Esophagus squamous epithelium (tissue), 4 donors: ENCODE data around the gene PDZRN3.

Experiments used
- POLR2A ChIP-seq, 4 donors: fragments of 450-650 bp; IDR thresholded peaks; one replicate each; pipeline ENCODE4 v1.6.1; 2017; ENCODE audit warnings: antibody characterized with exemption in 4 of 4, mild to moderate bottlenecking in 4 of 4, moderate library complexity in 3 of 4
- TF ChIP-seq, protein P1 (sequence below), 6 experiments: fragments of 450-650 bp in 4 of 6; fragments of 200-600 bp in 2 of 6; sonication (generic) in 2 of 6; IDR thresholded peaks; one replicate each; pipeline ENCODE4 v1.5.1; 2016 to 2019; ENCODE audit warnings: antibody characterized with exemption in 6 of 6, mild to moderate bottlenecking in 4 of 6, moderate library complexity in 4 of 6

DNA sequence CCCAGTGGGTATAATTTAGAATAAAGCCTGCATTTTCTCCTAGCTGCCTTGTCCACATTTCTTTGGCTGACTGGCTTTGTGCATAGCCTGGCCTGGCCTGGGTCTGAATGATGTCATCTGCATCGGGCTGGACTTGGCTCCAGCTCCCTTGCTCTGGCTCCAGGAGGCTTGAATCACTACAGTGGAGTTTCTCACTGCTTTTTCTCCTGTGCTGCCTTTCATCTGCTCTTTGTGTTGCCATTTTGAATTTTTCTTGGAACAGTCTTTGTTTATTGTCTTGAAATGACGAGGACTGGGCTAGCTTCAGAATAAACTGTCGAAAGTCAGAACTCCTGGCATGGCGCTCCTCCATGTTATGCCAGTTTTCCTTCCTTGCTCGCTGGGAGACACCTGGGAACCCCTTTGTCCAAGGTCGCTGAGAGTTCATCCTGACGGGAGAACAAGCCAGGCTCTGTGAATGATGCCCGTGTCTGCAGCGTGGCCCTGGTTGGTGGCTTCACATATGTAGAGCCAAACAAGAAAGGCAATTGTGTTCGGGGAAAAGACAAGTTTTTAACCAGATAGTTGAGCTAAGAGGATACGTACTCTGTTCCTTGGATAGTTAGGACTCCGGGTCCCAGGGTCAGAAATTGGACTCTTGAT is 258.9 kb downstream of the PDZRN3 start:
- no peak for TF ChIP-seq POLR2A (IDR thresholded peaks at IDR 0.05)
- TF ChIP-seq, protein P1, sequence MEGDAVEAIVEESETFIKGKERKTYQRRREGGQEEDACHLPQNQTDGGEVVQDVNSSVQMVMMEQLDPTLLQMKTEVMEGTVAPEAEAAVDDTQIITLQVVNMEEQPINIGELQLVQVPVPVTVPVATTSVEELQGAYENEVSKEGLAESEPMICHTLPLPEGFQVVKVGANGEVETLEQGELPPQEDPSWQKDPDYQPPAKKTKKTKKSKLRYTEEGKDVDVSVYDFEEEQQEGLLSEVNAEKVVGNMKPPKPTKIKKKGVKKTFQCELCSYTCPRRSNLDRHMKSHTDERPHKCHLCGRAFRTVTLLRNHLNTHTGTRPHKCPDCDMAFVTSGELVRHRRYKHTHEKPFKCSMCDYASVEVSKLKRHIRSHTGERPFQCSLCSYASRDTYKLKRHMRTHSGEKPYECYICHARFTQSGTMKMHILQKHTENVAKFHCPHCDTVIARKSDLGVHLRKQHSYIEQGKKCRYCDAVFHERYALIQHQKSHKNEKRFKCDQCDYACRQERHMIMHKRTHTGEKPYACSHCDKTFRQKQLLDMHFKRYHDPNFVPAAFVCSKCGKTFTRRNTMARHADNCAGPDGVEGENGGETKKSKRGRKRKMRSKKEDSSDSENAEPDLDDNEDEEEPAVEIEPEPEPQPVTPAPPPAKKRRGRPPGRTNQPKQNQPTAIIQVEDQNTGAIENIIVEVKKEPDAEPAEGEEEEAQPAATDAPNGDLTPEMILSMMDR (IDR thresholded peaks at IDR 0.05), result no peak
